UCSD-AML1 (cell line): ENCODE results near the gene SKOR1.

ENCODE experiments used
- DNase-seq: peaks from one replicate; lab custom pipeline; 2025; ENCODE audit not compliant: unreplicated experiment; lab: John Stamatoyannopoulos, UW

The SKOR1 gene

DNA sequence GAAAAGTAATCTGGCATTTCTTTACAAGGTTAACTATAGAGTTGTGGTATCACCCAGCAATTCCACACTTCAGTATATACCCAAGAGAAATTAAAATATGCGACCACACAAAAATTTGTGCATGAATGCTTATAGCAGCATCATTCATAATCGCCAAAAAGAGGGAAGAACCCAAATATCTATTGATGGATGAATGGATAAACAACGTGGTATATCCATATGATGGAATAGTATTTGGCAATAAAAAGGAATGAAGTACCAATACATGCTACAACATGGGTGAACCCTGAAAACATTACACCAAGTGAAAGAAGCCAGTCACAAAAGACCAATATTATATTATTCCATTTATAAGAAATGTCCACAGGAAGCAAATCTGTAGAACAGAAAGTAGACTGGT lies 8.6 kb upstream of the SKOR1 start:
- no peak for DNase-seq

DNA sequence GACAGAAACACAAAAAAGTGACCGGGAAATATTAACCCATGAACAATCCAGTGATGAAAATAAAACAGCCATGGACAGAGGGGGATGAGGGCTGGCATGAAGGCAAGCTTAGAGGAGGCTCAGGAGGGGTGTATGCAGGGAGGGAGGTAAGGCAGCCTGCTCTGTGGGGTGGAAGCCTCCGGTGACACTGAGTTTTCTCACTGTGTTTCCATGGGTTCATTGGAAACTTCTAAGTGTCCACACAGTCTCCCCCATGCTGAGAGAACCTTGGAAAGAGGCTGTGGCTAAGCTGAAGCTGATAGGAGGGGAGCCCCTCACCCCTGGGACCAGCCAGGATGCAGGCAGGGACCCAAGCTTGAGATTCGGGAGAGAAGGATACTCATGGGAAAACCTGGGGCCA lies 6.8 kb upstream of the SKOR1 start:
- DNase-seq, result no peak

DNA sequence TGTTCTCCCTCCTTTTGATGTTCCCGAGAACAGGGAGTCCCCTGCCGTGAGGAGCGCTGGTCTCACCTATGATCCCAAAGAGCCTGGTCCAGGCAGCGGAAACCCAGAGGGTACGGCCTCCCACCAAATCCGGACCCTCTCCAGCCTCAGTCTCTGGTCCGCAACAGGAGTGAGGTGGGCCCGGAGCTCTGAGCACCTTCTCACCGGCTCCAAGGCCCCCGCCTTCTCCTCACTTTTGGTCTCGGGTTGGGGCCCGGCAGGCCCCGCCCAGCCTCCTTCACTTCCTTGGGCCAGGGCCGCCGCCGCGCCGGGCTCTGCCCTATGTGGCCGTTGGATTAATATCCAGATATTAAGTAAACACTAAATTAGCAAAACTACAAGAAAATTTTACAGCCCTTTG lies 5.7 kb upstream of the SKOR1 start:
- no peak for DNase-seq

DNA sequence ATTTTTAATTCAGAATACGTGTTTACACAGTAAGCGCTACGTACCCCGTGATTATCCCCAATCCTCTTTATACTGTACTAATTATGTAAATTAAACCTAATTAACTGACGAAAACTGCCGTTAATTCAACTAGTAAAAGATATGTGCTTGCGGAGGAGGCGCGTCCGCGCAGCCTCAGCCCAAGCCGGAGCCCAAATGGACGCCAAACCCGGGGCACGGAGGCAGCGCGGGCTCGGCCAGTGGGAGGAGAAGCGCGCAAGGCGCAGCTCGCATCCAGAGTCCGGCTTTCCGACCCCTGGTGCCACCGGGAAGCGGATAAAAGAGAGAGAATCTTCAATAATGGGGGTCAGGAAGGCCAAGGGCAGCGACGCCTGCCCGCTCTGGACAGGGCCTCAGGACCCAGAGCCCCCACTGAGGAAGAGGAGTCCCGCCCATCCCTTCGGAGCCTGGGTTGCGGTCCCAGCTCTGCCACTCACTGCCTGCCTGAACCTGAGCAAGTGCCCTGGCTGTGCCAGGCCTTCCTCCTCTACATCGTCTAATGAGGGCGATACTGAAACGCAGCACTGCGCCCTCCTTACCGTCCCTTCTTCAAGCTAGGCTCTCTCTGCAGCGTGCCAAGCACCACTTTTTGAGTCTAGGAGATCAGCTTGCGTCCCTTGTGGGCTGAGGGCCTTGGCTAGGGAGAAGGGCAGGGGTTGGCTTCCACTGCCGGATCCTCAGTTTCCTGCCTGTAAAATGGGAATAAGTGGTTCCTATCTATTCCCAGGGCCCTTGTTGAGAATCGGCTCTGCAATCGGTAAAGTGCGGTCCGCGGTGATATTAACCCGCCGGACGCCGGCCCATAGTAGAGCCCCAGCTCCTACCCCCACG lies 5.0 kb upstream of the SKOR1 start:
- no peak for DNase-seq

DNA sequence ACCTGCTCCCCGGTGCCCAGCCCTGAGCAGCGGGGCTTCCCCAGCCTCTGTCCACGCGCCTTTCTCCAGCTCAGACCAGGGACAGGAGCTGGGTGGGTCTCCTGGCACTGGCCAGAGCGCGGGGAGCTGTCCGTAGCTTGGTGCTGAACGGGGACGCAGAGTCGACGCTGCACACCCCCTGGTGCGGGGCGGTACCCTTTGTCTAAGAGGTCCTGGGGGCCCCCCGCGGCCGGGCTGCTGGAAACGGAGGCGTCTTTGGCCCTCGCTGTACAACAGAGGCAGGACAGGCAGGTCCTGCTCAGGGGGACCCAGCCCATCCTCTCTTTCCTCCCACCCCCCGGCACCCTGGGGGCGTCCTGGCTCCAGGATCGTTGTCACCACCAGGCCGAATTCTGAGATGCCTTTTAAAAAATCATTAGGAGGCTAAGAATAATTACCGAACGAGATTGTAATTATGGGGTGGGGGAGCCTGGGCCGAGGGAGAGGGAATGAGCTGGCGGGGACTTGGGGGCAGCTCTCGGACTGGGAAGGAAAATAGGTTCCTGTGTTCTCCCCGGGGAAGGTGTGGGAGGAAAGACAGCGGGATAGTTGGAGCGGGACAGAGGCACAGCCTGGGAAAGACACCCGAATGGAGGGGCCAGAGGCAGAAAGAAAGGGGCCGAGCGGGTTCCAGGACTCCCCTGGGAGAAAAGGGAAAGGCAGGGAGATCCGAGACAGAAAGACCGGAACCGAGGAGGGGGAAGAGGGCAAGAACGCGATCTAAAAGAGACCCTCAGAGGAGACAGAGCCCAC lies 4.1 kb upstream of the SKOR1 start:
- DNase-seq, result peak; percentile 25

DNA sequence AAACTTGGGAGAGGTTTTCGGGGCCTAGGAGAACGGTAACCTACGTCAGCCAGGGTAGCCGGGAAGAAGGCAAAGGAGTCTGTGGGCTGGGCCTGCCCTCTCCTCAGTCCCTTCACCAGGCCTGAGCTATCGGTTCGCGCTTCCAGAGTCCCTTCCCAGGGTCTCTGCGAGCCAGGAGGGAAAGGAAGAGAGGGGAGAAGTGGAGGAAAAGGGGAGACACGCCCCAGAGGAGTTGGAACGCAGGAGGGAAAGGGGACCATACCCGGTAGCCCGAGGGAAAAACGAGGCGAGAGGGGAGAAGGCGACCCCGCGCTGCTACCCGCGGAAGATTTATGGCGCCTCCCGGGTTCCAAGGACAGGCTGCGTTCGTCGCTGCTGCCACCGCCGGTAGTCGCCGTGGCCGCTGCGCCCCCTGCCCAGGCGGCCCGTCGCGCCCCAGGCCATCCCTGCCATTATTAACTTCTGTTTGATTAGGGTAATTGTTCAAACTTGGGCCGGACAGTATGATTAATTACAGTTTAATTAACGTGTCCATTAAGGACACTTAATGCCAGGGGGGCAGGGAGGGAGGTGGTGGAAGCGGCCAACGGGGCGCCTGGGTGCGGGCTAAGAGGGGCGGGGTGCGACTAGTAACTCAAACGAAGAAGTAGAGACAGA lies 3.4 kb upstream of the SKOR1 start:
- DNase-seq, result no peak

DNA sequence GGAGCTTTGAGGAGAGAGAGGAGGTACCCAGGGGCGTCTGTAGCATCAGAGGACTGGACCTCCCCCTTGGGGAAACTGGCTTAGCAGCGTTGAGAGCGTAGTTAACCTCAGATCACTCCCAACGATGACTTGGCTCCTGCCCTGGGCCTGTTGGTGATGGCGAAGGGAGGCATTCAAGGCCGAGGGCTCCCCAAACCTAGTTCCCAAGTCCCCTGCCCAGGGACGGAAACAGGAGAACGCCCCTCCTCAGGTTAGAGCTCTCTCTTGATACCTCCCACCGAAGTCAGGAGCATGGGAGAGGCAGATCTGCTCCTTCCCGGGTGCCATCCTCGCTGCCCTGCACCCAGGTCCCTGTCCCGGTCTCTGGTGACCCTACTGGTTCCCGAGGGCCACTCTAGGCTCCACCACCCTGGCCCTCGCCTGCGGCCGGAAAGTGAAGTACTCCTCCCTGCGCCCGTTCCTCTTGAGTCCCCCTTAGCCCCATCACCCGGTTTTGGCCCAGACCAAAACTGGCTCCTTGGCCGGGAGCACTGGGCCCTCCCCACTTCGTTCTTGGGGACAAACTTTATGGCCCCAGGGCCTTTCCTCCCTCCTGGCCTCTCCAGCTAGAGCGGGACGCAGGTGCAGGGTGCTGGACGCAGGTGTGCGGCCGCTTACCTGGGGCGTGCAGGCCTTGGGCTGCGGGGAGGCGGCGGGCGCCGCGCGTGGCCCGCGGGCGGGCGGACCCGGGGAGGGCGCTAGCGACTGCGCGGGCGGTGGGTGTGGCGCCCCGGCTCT lies 2.6 kb upstream of the SKOR1 start:
- no peak for DNase-seq

DNA sequence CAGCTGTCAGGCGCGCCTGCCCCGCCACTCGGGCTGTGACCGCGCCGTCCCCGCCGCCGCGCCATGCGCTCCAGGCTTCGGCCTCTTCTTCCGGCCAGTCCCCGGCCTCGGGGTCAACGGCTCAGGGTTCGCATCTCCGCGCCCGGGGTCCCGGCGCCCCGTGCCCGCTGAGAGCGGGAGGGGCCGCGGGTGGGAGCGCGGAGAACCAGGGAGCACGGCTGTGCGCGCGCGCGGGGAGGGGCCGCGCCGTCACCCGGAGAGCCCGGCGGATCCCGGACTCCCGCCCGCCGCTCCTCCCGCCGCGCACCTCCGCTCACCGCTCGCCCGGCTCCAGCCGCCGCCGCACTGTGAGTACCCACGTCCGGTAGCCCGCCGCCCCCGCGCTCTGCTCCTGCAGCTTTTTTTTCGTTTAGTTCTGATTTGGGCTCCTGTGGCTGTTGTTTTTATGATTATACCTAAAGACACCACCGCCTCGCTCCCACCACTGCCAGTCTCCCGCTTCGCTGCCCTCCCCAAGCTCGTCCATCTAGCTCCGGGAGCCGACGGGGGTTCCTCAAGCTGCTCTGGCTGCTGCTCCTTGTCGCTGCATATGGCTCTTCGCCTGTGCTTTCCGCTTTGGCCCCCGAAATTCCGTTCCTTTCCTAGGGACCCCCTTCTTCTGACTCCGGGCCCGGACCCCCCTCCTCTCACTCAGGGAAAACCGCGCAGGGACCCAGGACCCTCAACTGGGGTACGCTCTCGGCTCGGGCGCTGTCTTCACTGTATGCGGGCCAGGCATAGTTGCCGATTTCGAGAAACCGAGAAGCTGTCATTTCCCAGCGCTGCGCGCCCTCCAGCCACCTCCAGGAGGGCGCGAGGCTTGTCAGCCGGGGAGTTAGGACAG lies 1.8 kb upstream of the SKOR1 start:
- no peak for DNase-seq

DNA sequence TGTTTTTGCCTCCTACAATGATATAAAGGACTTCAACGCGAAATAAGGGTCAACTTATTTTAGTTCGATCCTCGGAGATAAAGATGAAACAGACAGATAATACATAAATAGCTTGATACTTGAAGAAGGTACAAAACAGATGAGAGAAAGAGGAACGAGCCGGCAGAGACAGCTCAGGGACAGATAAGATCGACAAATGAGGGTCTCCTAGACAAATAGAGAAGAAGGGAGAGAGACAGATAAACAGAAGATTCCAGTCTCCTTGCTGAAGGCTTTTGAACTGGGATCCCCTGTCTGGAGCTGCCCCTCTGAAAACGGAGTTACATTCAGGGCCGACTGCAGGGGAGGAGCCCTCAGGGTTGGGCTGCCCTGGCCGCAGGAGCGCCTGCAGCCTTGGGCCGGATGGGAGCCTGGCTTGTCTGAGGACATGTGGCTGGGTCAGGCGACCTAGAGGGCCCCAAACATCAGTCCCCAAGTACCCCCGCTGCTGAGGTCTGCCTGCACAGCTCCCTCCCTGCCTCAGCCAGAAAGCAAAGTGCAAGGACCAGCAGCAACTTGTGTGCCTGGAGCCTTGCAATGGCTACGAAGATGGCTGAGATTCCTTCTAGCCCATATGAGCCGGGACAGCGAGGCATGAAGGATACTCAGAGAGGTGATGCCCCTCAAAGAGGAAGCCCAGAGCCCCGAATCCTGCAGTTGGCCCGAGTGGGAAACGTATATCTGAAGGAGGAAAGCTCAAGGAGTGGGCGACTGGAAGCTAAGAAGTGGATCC lies 926 bp upstream of the SKOR1 start:
- no peak for DNase-seq

DNA sequence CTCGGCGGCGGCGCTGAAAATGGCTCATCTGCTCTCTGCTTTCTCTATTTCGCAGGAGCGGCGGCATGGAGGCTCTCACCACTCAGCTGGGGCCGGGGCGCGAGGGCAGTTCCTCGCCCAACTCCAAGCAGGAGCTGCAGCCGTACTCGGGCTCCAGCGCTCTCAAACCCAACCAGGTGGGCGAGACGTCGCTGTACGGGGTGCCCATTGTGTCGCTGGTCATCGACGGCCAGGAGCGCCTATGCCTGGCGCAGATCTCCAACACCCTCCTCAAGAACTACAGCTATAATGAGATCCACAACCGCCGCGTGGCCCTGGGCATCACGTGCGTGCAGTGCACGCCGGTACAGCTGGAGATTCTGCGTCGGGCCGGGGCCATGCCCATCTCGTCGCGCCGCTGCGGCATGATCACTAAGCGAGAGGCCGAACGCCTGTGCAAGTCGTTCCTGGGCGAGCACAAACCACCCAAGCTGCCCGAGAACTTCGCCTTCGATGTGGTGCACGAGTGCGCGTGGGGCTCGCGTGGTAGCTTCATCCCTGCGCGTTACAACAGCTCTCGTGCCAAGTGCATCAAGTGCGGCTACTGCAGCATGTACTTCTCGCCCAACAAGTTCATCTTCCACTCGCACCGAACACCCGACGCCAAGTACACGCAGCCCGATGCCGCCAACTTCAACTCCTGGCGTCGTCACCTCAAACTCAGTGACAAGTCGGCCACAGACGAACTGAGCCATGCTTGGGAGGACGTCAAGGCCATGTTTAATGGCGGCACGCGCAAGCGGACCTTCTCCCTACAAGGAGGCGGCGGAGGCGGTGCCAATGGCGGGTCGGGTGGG lies 790 bp downstream of the SKOR1 start:
- no peak for DNase-seq

DNA sequence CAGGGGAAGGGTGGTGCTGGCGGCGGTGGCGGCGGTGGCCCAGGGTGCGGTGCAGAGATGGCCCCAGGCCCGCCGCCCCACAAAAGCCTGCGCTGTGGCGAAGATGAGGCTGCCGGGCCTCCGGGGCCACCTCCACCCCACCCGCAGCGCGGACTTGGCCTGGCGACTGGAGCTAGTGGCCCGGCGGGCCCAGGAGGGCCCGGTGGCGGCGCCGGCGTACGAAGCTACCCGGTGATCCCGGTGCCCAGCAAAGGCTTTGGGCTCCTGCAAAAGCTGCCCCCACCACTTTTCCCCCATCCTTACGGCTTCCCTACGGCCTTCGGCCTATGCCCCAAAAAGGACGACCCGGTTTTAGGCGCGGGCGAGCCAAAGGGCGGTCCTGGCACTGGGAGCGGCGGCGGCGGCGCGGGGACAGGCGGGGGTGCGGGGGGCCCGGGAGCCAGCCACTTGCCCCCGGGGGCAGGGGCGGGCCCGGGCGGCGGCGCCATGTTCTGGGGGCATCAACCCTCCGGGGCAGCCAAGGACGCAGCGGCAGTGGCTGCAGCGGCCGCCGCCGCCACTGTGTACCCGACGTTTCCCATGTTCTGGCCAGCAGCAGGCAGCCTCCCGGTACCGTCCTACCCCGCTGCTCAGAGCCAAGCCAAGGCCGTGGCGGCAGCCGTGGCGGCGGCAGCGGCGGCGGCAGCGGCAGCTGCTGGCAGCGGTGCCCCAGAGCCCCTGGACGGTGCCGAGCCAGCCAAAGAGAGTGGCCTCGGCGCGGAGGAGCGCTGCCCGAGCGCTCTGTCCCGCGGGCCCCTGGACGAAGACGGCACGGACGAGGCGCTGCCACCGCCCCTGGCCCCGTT lies 1.6 kb downstream of the SKOR1 start:
- DNase-seq, result no peak

DNA sequence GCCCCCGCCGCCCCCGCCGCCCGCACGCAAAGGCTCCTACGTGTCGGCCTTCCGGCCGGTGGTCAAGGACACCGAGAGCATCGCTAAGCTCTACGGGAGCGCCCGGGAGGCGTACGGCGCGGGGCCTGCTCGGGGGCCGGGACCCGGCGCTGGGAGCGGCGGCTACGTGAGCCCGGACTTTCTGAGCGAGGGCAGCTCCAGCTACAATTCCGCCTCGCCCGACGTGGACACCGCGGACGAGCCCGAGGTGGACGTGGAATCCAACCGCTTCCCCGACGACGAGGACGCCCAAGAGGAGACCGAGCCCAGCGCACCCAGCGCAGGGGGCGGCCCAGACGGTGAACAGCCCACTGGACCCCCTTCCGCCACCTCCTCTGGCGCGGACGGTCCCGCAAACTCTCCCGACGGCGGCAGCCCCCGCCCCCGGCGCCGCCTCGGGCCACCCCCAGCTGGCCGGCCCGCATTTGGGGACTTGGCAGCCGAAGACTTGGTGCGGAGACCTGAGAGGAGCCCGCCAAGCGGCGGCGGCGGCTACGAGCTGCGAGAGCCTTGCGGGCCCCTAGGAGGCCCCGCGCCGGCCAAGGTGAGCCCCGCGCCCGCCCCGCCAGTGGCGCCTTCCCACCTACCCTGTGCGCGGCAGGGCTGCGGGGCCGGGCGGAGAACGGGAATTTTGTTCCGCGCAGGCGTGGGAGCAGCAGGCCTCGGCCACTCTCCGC lies 2.4 kb downstream of the SKOR1 start:
- DNase-seq, result no peak

DNA sequence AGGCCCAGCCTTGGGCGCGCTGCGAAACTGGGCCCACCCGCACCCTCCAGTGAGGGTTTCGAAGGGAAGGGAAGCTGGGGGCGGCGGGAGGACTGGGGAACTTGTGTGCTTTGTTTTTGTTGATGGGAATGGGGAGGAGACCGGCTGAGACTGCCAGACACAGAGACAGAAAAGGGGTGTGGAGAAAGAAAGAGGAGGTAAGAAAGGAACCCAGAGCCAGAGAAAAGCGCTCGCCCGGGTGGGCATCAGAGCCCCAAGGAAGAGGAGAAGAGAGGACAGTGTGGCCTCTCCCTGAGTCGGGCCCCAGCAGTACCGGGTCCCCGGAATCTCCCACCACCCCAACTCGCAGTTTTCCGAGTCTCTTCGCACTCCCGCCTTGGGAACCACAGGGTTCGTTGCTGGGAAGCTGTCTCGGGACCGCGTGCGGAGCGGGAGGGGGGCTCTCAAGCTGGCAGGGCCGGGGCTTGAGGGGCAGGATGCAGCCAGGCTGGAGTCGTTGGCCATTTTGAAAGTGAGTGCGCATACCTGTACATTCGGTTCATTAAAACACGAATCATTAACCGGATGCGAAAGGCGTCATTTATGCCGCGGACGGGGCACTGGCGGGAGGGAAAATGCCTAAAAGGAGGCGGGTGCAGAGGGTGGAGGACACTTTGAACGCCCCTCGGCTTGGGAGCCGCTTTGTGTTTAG lies 3.1 kb downstream of the SKOR1 start:
- no peak for DNase-seq

DNA sequence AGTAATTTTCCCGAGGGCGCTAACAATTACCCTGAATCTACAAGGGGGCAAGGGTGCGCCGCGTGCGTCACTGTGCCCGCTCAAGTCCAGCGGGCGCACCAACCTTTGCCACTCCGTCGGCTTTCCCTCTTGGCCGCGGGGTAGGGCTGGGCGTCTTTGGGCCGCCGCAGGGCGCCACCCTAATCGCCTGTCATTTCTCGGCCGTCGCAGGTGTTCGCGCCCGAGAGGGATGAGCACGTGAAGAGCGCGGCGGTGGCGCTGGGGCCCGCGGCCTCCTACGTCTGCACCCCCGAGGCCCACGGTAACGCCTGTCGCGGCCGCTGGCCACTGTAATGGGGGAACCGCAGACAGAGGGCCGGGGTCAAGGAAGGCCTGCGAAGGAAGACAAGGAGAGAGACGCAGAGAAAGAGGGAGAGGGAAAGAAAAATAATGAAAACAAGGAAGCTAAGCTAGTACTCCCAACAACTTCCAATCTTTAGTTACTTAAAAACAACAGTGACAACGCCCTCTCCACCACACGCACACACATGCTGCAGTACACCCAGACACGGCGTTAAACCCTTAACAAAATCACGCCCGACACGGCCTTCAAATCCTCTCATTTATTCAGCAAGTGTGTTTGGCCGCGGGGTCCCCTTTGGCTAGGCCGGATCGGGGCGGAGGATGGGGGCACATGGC lies 3.8 kb downstream of the SKOR1 start:
- no peak for DNase-seq

DNA sequence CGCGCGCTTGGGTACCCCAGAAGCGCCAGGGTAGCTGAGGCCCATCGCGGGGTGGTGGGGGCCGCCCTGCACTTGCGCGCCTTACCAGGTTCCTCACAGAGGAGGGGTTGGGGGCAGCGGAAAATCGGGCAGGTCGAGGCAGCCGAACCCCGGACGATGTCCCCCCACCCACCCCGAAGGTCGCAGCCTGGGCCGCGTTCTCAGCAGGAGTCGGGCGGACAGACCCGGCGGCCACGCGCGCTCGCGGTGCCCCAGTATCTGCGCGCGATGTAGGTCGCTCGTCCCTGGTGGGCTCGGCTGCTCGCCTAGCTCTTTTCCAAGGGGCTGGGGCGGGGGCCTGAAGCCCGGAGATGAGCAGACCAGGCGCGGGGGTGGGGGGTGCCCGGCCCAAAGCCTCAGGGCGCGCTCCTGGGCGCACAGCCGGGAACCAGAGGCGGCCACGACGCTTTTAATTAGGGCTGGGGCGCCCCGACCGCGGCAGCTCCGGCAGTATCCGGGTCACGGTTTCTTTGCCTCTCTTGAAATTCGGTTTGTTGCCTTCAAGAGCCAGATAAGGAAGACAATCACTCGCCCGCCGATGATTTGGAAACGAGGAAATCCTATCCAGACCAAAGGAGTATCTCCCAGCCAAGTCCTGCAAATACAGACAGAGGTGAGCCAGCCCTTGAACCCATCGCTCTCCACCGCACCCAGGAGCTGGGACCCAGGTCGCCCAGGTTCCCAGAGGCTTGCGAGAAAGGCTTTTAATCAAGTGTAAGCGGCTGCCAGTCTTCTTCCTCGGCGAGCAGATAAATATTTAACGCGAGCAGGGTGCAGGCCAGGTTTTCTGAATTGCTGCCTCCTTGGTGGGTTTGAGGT lies 4.6 kb downstream of the SKOR1 start:
- no peak for DNase-seq
